HCEC 1CT (cell line): Measurements from ENCODE around the gene LHFPL6.

ENCODE experiments used
- DNase-seq: peaks from one replicate; pipeline ENCODE4 v3.0.0-alpha.2; 2017

LHFPL6 gene

DNA sequence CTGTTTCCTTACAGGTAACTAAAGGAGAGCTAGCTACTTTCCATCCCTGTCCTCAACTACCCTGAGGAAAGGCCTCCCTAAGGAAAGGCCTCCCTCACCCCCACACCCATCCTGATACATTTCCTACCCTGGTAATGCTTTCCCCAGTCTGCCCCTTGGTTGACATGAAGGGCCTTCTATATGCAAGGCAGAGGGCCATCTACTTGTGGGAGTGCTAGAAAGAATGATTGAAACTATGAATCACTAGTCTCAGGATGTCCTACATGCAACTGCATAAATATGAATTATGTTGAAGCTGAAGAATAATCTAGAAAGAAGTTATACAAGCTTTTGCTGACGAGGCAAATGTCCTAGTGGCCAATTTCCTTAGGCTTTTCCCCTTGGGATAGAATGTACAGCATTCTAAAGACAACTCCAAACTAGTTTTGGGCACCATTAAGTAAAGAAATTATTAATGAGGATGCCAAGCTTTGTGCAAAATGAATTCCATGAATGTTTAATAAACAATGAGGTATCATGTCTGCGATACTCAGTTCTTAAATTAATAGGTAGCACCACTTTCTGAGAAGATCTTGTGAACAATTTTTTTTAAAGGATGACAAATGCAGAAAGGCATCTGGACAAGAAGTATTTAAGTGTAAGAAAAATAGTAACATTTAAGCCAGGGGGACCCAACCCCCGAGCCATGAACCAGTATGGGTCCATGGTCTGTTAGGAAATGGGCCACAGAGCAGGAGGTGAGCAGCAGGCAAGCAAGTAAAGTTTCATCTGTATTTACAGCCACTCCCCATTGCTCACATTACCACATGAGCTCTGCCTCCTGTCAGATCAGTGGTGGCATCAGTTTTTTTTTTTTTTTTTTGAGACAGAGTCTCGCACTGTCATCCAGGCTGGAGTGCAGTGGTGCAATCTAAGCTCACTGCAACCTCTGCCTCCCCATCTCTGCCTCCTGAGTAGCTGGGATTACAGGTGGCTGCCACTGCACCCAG lies 223.0 kb downstream of the LHFPL6 start:
- DNase-seq, result no peak

DNA sequence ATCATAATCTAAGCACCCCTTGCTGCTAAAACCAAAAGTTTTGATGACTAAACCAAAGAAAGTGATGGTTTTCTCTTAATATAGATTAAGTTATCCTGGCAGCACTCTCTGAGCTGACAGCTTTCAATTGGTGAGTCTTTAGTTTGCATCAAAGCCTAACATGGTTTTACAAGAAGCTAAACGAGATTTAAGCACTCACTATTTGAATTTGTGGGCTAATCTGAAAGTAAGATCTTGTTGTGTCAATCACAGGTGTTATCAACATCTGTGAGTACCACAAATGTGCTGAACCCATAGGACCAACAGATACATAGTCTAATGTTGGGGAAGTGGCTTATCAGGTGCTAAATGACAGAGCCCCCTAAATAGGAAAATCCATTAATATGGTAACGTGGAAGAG lies 223.9 kb downstream of the LHFPL6 start:
- DNase-seq, result no peak

GRCh38 chr13:39378306-39378705 lies 224.7 kb downstream of the LHFPL6 start:
- no peak for DNase-seq

GRCh38 chr13:39377699-39378098 lies 225.3 kb downstream of the LHFPL6 start:
- DNase-seq, result no peak

DNA sequence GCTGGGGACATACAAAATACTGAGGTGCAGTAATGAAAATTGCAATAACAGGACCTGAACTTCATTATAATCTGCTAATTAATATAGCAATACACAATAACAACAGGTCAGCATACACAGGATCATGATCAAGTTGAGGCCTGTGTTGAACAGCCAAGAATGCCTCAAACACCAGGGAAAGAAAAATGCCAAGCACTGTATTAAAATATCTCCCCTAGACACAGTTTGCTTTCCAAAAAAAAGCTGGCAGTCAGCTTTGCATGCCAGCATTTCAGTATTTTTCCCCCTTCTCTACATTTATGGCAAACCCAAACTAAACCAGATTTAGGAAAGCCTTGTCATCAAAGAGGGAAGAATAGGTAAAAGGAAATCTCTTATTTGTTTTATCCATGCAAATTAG lies 226.9 kb downstream of the LHFPL6 start:
- DNase-seq, result no peak

GRCh38 chr13:39375601-39376000 lies 227.4 kb downstream of the LHFPL6 start:
- no peak for DNase-seq

- DNase-seq, result no peak
Measured at GRCh38 chr13:39374741-39375189, 228.2 kb downstream of the LHFPL6 start.

GRCh38 chr13:39373145-39373544 lies 229.8 kb downstream of the LHFPL6 start:
- DNase-seq, result no peak

DNA sequence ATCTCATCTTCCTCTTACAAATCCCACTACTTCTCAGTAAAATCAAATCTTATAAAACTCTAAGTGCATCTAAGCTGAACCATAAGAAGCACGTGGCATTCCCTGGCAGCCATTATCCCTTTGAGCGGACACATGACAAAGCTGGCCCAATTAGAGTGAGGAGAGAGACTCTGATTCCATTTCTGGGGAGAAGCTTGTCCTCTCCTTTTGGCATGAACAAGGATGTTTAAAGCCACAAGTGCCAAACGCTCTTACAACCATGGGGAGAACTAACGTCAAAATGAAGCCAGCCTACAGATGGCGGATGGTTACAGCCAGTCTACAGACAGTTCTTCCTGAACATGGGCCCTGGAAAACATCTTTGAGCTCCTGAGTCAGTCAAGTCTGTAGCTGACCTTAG lies 231.3 kb downstream of the LHFPL6 start:
- DNase-seq, result no peak

DNA sequence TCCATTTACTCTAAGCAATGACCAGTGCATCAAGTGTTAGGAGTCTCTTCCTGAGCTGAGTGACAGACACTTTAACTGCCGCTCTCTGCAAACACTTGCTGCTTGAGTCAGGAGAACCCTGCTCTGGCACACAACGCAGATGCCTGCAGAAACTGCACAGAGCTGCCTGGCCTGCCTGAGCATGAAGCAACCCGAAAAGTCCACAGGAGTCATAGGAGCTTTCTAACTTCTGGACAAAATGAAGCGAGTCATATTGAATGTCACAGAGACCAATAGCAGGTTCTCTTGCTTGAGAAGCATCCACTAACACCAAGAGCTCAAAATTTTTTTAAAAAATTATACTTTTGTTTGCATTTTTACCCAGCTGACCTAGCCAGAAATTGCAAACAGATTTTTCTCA lies 232.4 kb downstream of the LHFPL6 start:
- peak; percentile 9 for DNase-seq

GRCh38 chr13:39370048-39370447 lies 232.9 kb downstream of the LHFPL6 start:
- no peak for DNase-seq

DNA sequence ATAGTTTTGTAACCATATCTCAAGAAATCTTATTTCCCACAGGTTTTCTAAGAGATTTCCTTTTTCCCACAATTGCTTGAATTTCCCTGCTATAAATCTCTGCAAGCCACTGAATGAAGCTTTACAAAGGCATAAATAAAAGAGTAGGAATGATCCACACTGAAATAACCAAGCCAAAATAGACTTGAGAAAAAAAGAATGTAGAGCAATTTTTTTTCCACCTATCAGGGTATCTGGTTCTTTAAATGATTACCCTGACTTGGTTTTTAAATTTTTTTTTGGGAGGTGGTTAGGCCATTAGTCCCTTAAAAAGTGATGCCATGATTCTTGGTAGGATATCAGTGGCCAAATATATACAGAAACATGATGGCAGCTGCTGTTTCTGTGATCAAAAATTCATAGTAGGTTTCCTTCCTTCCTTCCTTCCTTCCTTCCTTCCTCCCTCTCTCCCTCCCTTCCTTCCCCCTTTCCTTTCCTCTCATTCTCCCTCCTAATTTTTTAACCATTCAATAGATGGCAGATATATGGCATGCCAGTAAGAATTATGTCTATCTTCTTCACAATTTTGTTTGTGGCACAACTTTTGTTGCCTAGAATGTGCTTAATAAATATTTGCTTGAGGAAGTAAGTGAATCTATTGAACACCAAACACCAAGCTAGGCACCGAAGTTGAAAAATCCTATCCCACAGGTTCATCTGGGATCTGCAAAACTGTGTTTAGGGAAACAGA lies 233.7 kb downstream of the LHFPL6 start:
- no peak for DNase-seq

DNA sequence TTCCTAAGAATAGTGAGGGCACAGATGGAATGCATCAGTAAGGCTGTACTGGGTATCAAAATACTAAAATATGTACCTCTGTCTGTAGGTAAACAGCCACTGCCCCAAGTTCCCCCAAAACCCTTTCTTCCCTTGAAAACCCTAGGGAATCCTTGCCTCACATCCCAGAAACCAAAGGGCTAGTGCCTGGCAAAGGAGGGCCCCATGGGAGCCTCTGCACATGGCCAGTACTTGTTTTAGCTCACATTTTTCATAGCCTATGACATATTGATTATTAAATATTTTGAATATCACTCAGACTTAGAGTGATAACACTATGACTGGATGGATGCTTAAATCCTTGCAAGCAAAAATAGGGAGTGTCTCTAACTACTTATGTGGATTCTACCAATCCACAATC lies 237.1 kb downstream of the LHFPL6 start:
- no peak for DNase-seq

- DNase-seq, result no peak
Measured at GRCh38 chr13:39364947-39365468, 238.0 kb downstream of the LHFPL6 start.

DNA sequence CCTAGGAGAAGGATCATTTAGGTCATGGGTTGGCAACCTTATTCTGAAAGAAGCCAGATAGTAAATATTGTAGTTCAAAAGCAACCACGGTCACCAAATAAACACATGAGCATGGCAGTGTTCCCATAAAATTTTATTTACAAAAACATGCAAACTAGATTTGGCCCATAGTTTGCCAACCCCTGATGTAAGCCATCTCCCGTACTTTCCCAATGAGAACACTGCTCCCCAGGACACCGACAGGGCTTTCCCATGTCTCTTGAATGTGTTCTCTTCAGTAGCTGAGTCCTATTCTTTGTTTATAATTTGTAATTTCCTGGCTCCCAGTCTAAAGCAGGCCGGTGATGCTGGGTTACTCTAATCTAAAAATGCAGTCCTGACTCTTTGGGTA lies 239.6 kb downstream of the LHFPL6 start:
- no peak for DNase-seq

DNA sequence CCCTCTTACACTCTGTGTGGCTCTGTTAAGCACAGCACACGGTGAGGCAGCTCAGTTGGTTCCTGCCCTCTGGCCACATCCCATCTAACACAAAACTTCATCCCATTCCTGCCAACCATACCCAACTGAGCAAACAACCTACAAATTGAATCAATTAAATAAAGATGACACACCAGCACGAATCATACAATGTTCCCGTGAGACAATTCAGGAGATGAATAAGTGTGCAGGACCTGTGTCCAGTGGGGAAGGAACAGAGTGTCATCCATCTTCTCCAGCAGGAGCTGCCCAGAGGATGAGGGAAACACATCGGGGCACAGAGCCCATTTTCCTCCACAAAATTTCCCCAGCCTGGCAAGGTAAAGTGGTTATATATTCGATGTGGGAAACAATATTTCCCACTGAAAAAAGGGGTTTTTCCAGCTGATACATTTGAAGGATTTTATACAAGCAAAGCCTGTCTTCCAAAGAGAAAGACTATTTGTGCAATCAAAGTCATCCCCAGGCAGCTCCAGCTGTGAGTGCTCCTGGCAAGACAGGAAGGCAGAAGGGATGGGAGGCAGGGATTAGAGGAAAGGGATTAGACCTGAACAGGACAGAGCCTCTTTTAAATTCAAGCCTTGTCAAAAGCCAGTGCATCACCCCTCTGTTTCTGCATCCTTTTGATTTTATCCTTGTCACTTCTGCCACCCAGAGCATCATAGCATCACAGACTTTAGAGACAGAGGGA lies 240.2 kb downstream of the LHFPL6 start:
- no peak for DNase-seq

DNA sequence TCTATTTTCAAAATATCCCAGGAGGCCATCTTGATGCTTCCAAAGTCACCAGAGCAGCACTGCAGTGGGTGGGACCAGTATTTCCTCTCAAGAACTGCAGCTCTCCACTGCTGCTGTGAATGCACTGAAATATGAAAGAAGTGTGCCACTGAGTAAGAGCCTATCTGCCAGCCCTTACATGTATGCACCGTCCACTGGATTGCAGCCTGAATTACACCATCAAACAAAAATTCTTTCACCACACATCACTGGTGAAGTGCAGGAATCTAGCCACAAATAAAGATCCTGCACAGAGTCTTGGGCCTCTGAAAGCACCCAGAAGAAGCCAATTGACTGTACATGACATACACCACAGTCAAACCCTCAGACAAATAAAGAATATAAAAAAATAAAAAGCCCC lies 249.0 kb downstream of the LHFPL6 start:
- DNase-seq, result peak; percentile 20

- DNase-seq, result no peak
Measured at GRCh38 chr13:39350461-39350881, 252.5 kb downstream of the LHFPL6 start.

- DNase-seq, result no peak
Measured at GRCh38 chr13:39349391-39349960, 253.5 kb downstream of the LHFPL6 start.

- DNase-seq, result no peak
Measured at GRCh38 chr13:39347926-39348901, 254.8 kb downstream of the LHFPL6 start.

DNA sequence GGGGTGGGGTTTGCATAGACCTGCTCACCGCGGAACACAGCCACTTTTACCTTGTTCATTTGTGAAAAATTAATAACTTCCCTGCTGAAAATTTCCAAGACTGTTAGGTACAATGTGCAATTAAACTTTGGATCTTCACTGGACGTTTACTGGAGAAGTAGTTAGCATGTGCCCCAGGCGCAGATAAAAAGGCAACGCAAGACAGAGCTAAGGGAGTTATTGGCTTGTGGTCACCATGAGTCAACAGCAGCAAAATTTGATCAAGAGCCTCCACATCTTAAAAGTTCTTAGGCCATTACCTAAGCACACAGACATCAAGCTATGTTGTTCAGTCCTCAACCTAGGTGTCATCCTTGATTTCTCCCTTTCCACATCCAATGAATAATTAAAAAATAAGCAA lies 257.0 kb downstream of the LHFPL6 start:
- DNase-seq, result no peak
